ENCODE measurements around the gene SNAP25.

The SNAP25 gene

GRCh38 chr20:10342152-10342551 lies 123.5 kb downstream of the SNAP25 start:
- H3K4me1 ChIP-seq: no peaks in the 10 kb centered on the region
- no peak overlapping the region for H3K4me2 ChIP-seq (ENCODE audit: low read length)
- TF ChIP-seq CTCF (IDR thresholded peaks at IDR 0.05): no peak
- no peak overlapping the region for H3K4me3 ChIP-seq (ENCODE audit: low read depth, low read length)
- H3K27ac ChIP-seq: no peak overlapping the region
- no peaks in the 10 kb centered on the region for H3K36me3 ChIP-seq (ENCODE audit: control insufficient read depth, insufficient read depth, low read length)
- H3K79me2 ChIP-seq: no peaks in the 10 kb centered on the region
- H3K9me3 ChIP-seq (ENCODE audit: control insufficient read depth, low read length): no peaks in the 10 kb centered on the region
- no peak overlapping the region for H3K9ac ChIP-seq
- no peak overlapping the region for H2AFZ ChIP-seq
- no peaks in the 10 kb centered on the region for H3K27me3 ChIP-seq (ENCODE audit: control insufficient read depth, insufficient read depth, low read length)

DNA sequence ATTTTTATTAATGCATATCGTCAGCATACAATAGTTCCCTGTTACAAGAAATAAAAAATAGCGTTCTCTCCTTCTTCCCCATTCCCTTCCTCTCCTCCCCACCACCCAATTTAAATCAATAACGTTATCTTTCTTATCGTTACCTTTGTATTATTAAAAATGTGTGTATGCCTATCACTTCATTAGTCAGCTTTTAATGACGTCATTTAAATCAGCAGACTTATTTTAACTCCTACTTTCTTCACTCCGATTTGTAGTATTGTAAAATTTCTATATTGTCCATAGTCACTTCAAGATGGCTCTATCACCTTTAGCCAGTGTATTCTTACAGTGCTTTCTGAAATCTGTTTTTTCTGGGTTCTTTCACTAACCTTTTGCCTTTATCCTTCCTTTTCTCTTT lies 126.3 kb downstream of the SNAP25 start:
- H3K4me3 ChIP-seq (ENCODE audit: low read depth, low read length): no peak overlapping the region
- H3K9me3 ChIP-seq (ENCODE audit: control insufficient read depth, low read length): no peaks in the 10 kb centered on the region
- no peaks in the 10 kb centered on the region for H3K79me2 ChIP-seq
- no peaks in the 10 kb centered on the region for H3K36me3 ChIP-seq (ENCODE audit: control insufficient read depth, insufficient read depth, low read length)
- no peak overlapping the region for H3K4me2 ChIP-seq (ENCODE audit: low read length)
- no peak for TF ChIP-seq CTCF (IDR thresholded peaks at IDR 0.05)
- no peak overlapping the region for H3K9ac ChIP-seq
- no peak overlapping the region for H3K27ac ChIP-seq
- H2AFZ ChIP-seq: no peak overlapping the region
- H3K4me1 ChIP-seq: no peaks in the 10 kb centered on the region
- no peaks in the 10 kb centered on the region for H3K27me3 ChIP-seq (ENCODE audit: control insufficient read depth, insufficient read depth, low read length)

DNA sequence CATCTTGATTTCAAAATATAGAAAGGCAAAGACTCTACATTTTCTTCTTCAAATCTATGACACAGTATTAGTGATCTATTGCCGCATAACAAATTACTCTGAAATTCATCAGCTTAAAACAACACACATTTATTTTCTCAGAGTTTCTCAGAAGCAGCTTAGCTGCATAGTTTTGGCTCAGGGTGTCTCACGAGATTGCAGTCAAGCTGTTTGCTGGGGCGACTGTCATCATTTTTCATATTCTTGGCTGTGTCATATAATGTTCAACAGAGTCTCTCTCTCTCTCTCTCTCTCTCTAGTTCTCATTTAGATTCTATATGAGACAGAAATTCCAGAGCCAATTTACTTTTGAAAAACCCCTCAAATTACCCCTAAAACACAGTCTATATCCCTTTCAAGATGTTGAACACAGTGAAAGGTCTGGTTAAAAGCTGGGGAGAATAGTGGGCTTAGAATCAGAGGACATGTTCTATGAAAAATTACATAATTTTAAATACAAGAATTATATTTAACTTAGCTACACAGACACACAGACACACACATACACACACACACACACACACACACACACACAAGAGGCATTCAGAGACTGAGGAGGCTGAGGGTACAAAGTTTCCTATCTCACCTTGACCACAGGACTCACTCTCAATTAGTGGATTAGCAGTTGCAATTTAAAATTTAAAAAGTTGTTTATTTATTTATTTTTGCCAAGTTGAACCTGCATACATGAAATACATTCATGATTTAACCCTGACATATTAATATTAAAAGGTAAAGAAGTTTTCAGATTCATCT lies 128.7 kb downstream of the SNAP25 start:
- H3K9me3 ChIP-seq (ENCODE audit: control insufficient read depth, low read length): no peaks in the 10 kb centered on the region
- H3K4me2 ChIP-seq (ENCODE audit: low read length): no peak overlapping the region
- H3K4me1 ChIP-seq: no peaks in the 10 kb centered on the region
- TF ChIP-seq CTCF (IDR thresholded peaks at IDR 0.05): no peak
- no peaks in the 10 kb centered on the region for H3K27me3 ChIP-seq (ENCODE audit: control insufficient read depth, insufficient read depth, low read length)
- H2AFZ ChIP-seq: no peak overlapping the region
- H3K79me2 ChIP-seq: no peaks in the 10 kb centered on the region
- H3K4me3 ChIP-seq (ENCODE audit: low read depth, low read length): no peak overlapping the region
- H3K27ac ChIP-seq: no peak overlapping the region
- H3K9ac ChIP-seq: no peak overlapping the region
- no peaks in the 10 kb centered on the region for H3K36me3 ChIP-seq (ENCODE audit: control insufficient read depth, insufficient read depth, low read length)

- no peak overlapping the region for H3K9ac ChIP-seq
- TF ChIP-seq CTCF (IDR thresholded peaks at IDR 0.05): no peak
- H3K4me1 ChIP-seq: no peaks in the 10 kb centered on the region
- H2AFZ ChIP-seq: no peak overlapping the region
- no peaks in the 10 kb centered on the region for H3K79me2 ChIP-seq
- H3K27ac ChIP-seq: no peak overlapping the region
- H3K27me3 ChIP-seq (ENCODE audit: control insufficient read depth, insufficient read depth, low read length): no peaks in the 10 kb centered on the region
- H3K4me3 ChIP-seq (ENCODE audit: low read depth, low read length): no peak overlapping the region
- no peaks in the 10 kb centered on the region for H3K36me3 ChIP-seq (ENCODE audit: control insufficient read depth, insufficient read depth, low read length)
- H3K9me3 ChIP-seq (ENCODE audit: control insufficient read depth, low read length): no peaks in the 10 kb centered on the region
- H3K4me2 ChIP-seq (ENCODE audit: low read length): no peak overlapping the region
Measured at GRCh38 chr20:10349118-10349517, 130.5 kb downstream of the SNAP25 start.
